Colon (tissue), 2 donors: ENCODE data around the gene SLC50A1.

Experiments used
- FAIRE-seq: peaks from 2 replicates; lab custom pipeline; 2012; peaks lifted over from hg19 to GRCh38; lab: Jason Lieb, UNC
- donor health status: control.
- donor health status: control.

Gene SLC50A1

GRCh38 chr1:155135415-155136028 is at the start of gene SLC50A1:
Gene SLC50A1, plus strand, starts transcription at chr1:155135852. Its CDS starts 60 bp downstream, at chr1:155135912.
- FAIRE-seq, result no peak

GRCh38 chr1:155086128-155086741 is 49.4 kb upstream of the SLC50A1 start:
- no peak for FAIRE-seq

GRCh38 chr1:155086856-155087535 is 48.7 kb upstream of the SLC50A1 start:
- FAIRE-seq, result no peak

GRCh38 chr1:155091071-155092051 is 44.3 kb upstream of the SLC50A1 start:
- FAIRE-seq, result no peak

- no peak for FAIRE-seq
Measured at GRCh38 chr1:155092131-155092530, 43.5 kb upstream of the SLC50A1 start.

- no peak for FAIRE-seq
Measured at GRCh38 chr1:155092641-155093040, 43.0 kb upstream of the SLC50A1 start.

- no peak for FAIRE-seq
Measured at GRCh38 chr1:155093911-155094621, 41.6 kb upstream of the SLC50A1 start.

GRCh38 chr1:155094622-155094948 is 41.1 kb upstream of the SLC50A1 start:
- no peak for FAIRE-seq

- no peak for FAIRE-seq
Measured at GRCh38 chr1:155099331-155099730, 36.3 kb upstream of the SLC50A1 start.

- FAIRE-seq, result no peak
Measured at GRCh38 chr1:155103325-155103724, 32.3 kb upstream of the SLC50A1 start.

GRCh38 chr1:155104605-155105534 is 30.8 kb upstream of the SLC50A1 start:
- FAIRE-seq, result no peak

- no peak for FAIRE-seq
Measured at GRCh38 chr1:155105604-155106011, 30.0 kb upstream of the SLC50A1 start.

GRCh38 chr1:155106862-155107261 is 28.8 kb upstream of the SLC50A1 start:
- FAIRE-seq, result no peak

GRCh38 chr1:155107309-155108264 is 28.1 kb upstream of the SLC50A1 start:
- no peak for FAIRE-seq

- no peak for FAIRE-seq
Measured at GRCh38 chr1:155108296-155108695, 27.4 kb upstream of the SLC50A1 start.

GRCh38 chr1:155110381-155110780 is 25.3 kb upstream of the SLC50A1 start:
- FAIRE-seq, result no peak

- no peak for FAIRE-seq
Measured at GRCh38 chr1:155110826-155111225, 24.8 kb upstream of the SLC50A1 start.

- FAIRE-seq, result no peak
Measured at GRCh38 chr1:155113450-155113980, 22.1 kb upstream of the SLC50A1 start.

GRCh38 chr1:155116113-155116764 is 19.4 kb upstream of the SLC50A1 start:
- FAIRE-seq, result no peak
